Tibial nerve (tissue), 4 donors: Measurements from ENCODE around the gene ZBTB16.

Experiments used
- CTCF ChIP-seq, 5 experiments: fragments of 200-600 bp in 3 of 5; fragments of 450-650 bp in 2 of 5; sonication (generic) in 3 of 5; IDR thresholded peaks; one replicate each; pipeline ENCODE4 v1.5.1; 2016 to 2019; ENCODE audit warnings: antibody characterized with exemption in 5 of 5, mild to moderate bottlenecking in 3 of 5, moderate library complexity in 2 of 5
- EP300 ChIP-seq, 2 donors: sonication (generic); formaldehyde crosslinking; IDR thresholded peaks; one replicate each; pipeline ENCODE4 v1.6.1; 2017; ENCODE audit warnings: antibody characterized with exemption in 2 of 2, mild to moderate bottlenecking in 1 of 2
- POLR2A ChIP-seq, 2 donors: fragments of 450-650 bp; IDR thresholded peaks; one replicate each; pipeline ENCODE4 v1.6.1; 2017; ENCODE audit warnings: antibody characterized with exemption in 2 of 2, mild to moderate bottlenecking in 2 of 2, moderate library complexity in 2 of 2

GRCh38 chr11:114098927-114099326 lies 39.4 kb downstream of the ZBTB16 start:
- no peak for TF ChIP-seq CTCF (IDR thresholded peaks at IDR 0.05)
- TF ChIP-seq POLR2A (IDR thresholded peaks at IDR 0.05), result no peak
- TF ChIP-seq EP300 (IDR thresholded peaks at IDR 0.05), result no peak
